Nephron progenitor cell (in vitro differentiated cells): ENCODE results near the gene CST9.
A peak's percentile ranks its signal among the peaks of the same experiment; 100 is the strongest.
"Not testable (repeated sequence)": the region's sequence is repeated elsewhere in the genome, so short reads cannot be mapped to it uniquely, and the experiment has no call there.

ENCODE experiments used
- DNase-seq: peaks from one replicate; pipeline ENCODE4 v3.0.0; 2021
- H3K27ac Mint-ChIP-seq: 2 replicates; pipeline ENCODE4 v1.8.0; 2021; ENCODE audit warnings: mild to moderate bottlenecking, moderate library complexity, mixed read lengths
- H3K27me3 Mint-ChIP-seq: 2 replicates; pipeline ENCODE4 v1.8.0; 2021; ENCODE audit warnings: mild to moderate bottlenecking, low read depth, mixed read lengths; ENCODE audit not compliant: poor library complexity
- H3K36me3 Mint-ChIP-seq: 2 replicates; pipeline ENCODE4 v1.8.0; 2021; ENCODE audit warnings: low read depth, mixed read lengths
- H3K4me1 Mint-ChIP-seq: 2 replicates; pipeline ENCODE4 v1.8.0; 2021; ENCODE audit warnings: mixed read lengths
- H3K4me3 Mint-ChIP-seq: 2 replicates; pipeline ENCODE4 v1.8.0; 2021; ENCODE audit warnings: mild to moderate bottlenecking, moderate library complexity, mixed read lengths
- H3K9me3 Mint-ChIP-seq: 2 replicates; pipeline ENCODE4 v1.8.0; 2021; ENCODE audit warnings: mild to moderate bottlenecking, moderate library complexity, mixed read lengths
- TF ChIP-seq, protein P1 (sequence below): fragments of 200-600 bp; sonication (generic); IDR thresholded peaks from 2 replicates; pipeline ENCODE4 v1.5.0; 2021; ENCODE audit warnings: antibody characterized with exemption

Gene CST9

DNA sequence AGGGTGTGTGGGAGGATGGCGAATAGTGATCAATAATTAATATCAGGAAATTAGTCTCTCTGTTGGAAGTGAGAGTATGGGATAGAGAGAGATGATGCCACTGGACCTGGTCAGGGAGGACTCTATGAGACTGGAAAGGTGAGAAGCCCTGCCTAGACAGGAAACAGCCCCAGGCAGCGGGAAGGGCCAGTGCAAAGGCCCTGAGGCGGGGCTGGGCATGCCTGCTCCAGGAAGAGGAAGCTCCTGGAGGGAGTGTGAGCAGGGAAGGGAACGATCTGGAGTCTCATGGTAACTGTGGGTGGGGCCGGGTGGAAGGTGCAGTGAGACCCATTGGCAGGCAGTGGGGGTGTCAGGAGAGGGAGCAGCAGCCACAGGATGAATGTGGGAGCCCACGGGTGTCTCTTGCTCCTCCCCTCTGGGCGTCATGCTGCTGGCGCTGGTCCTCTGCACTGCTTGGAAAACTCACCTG lies 33.8 kb upstream of the CST9 start:
- no peak for DNase-seq
- Mint-ChIP-seq H3K4me1 (peaks cover 55% of the 10 kb centered on the region), H3K27ac (no peak overlapping the region), H3K36me3 (peaks cover 7% of the 10 kb centered on the region), H3K9me3 (no peaks in the 10 kb centered on the region), H3K27me3 (peaks cover 6% of the 10 kb centered on the region), H3K4me3 (no peak overlapping the region)
- TF ChIP-seq, protein P1, sequence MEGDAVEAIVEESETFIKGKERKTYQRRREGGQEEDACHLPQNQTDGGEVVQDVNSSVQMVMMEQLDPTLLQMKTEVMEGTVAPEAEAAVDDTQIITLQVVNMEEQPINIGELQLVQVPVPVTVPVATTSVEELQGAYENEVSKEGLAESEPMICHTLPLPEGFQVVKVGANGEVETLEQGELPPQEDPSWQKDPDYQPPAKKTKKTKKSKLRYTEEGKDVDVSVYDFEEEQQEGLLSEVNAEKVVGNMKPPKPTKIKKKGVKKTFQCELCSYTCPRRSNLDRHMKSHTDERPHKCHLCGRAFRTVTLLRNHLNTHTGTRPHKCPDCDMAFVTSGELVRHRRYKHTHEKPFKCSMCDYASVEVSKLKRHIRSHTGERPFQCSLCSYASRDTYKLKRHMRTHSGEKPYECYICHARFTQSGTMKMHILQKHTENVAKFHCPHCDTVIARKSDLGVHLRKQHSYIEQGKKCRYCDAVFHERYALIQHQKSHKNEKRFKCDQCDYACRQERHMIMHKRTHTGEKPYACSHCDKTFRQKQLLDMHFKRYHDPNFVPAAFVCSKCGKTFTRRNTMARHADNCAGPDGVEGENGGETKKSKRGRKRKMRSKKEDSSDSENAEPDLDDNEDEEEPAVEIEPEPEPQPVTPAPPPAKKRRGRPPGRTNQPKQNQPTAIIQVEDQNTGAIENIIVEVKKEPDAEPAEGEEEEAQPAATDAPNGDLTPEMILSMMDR, result no peak

DNA sequence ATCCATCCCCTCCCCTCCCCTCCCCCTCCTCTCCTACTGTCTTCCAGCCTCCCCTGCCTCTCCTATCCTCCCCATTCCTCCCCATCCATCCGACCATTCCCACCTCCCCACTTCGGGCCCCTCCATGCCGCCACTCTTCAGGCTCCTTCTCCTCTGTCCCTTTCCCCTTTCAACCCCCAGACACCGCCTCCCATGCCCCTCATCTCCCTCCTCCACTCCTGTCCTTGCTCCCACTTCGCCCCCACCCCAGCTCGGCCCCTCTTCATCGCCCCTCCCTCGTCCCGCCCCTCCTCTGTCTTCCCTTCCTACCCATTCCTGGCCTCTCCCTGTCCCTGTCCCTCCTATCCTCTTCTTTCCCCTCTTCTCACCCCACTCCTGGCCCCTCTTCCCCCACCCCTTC lies 32.6 kb upstream of the CST9 start:
- peaks cover 15% of the 10 kb centered on the region for H3K36me3 Mint-ChIP-seq
- H3K9me3 Mint-ChIP-seq, result no peaks in the 10 kb centered on the region
- TF ChIP-seq, protein P1, result no peak
- peaks cover 6% of the 10 kb centered on the region for H3K27me3 Mint-ChIP-seq
- no peak overlapping the region for H3K4me3 Mint-ChIP-seq
- H3K4me1 Mint-ChIP-seq, result peaks cover 64% of the 10 kb centered on the region
- no peak for DNase-seq
- no peak overlapping the region for H3K27ac Mint-ChIP-seq

DNA sequence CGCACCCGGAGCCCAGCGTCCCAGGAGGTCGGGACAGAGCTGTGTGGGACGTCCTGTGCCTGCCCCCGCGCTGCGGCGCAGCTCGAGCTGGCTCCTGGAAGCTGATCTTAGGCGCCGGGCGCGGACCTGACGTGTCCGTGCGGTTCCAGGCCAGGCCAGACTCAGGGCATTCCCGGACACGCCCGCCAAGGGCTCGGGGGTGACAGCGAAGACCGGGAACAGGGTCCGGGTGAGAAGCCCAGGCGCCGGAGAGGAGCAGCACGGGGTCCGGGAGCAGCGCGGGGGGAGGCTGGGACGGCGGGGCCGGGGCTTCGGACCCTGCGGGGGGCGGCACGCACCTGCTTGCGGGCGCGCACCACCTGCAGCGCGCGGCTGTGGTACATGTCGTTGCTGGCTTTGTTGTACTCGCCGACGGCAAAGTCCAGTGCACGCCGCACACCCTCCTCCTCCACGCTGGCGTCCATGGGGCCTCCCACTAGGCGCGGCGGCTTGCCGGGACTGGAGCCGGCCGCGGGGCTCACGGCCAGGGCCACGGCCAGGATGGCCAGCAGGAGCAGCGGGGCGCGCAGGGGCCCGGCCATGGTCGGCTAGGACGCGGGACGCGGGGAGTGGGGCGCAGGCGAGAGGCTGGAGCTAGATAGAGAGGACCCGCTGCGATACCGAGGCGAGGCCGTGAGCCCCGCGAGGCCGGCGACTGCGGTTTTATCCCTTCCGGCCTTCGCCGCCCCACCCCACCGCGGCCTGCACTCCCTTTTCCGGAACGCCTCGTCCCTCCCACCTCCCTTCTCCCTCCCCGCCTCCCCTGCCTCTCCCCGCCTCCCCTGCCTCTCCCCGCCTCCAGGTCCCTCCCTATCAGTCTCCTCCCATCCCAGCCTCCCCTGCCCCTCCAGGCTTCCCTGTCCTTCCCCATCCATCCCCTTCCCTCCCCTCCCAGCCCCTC lies 31.8 kb upstream of the CST9 start, which contains the start of gene CST3:
TSS of gene CST3 (minus strand) at position 674 of the 940 bp plus-strand sequence. CDS start at position 581, 93 bp downstream.
- Mint-ChIP-seq H3K27ac (peak within 1 kb of the TSS; percentile 57), H3K4me1 (peaks cover 65% of the 10 kb centered on the region), H3K27me3 (peaks cover 6% of the 10 kb centered on the region), H3K9me3 (no peaks in the 10 kb centered on the region), H3K4me3 (peak within 1 kb of the TSS; percentile 91), H3K36me3 (peaks cover 17% of the 10 kb centered on the region)
- DNase-seq, result peak; percentile 84
- TF ChIP-seq, protein P1, result no peak

DNA sequence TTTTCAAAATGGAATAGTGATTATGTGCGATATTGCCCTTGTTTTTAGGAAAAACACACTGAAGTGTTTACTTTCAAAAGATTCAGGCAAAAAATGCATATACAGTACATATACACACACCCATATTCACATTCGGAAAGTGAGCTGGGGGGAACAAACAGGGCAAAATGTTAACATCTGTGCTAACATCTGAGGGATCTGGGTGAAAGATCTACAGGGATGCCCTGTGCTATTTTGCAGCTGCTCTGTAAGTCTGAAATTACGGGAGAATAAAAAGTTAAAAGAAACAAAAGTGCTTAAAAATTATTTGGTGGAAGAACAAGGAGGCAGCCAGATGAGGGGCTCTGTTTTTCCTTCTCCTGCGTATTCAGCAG lies 31.2 kb upstream of the CST9 start:
- H3K9me3 Mint-ChIP-seq, result no peaks in the 10 kb centered on the region
- H3K36me3 Mint-ChIP-seq, result peaks cover 17% of the 10 kb centered on the region
- DNase-seq, result no peak
- peaks cover 64% of the 10 kb centered on the region for H3K4me1 Mint-ChIP-seq
- H3K27ac Mint-ChIP-seq, result peak overlapping the region; percentile 51
- peak overlapping the region; percentile 91 for H3K4me3 Mint-ChIP-seq
- TF ChIP-seq, protein P1, result no peak
- peaks cover 6% of the 10 kb centered on the region for H3K27me3 Mint-ChIP-seq

DNA sequence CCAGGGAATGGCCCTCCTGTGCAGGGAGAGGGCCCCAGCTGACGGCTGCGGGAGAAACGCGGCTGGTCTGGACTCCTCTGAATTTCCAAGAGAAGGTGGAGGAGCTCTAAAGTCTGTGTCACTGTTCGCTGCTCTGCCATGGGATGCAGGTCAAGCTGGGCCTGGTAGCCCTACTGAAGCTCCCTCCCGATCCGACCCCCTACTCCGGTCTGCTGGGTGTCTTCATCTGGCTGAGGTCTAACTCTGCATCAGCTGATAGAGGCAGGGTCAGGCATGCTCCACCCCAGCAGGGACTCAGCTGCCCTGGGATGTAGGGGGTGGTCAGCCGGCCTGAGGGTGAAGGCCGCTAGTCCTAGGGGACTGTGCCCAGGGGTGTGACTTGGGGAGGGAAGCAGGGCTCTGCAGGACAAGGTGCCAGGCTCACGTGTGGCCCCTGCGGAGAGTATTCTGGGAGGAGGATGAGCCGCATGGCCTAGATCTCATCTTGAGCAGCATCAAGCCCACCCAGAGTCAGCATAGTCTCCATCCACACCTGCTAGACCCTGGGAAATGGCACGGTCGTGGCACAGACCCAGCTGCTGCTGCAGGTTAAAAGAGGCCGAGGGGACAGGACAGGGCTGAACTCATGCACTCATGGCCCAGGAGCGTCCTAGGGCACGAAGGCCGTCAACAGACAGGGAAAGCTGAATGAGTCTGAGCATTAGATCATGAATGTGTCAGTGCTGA lies 30.6 kb upstream of the CST9 start:
- Mint-ChIP-seq H3K27ac (no peak overlapping the region), H3K4me1 (peaks cover 68% of the 10 kb centered on the region), H3K4me3 (peak overlapping the region; percentile 91), H3K9me3 (no peaks in the 10 kb centered on the region), H3K36me3 (peaks cover 17% of the 10 kb centered on the region), H3K27me3 (peaks cover 6% of the 10 kb centered on the region)
- DNase-seq, result no peak
- TF ChIP-seq, protein P1, result no peak

DNA sequence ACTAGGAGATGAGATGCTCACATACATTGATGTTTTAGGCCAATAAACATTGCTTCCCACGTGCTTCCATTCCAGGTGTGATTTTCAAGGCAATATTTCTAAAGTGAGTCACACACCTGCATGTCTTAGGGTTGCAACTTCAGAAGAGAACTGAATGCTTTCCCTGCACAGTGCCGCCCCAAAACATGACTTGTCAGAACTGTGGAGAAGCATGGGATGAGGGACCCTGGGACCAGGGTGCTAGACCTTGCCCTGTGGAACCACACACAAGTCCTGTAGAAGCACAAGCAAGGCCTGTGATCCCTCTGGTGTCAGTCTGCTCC lies 30.0 kb upstream of the CST9 start:
- Mint-ChIP-seq H3K36me3 (peaks cover 17% of the 10 kb centered on the region), H3K4me1 (peaks cover 65% of the 10 kb centered on the region), H3K4me3 (peak overlapping the region; percentile 91)
- not testable (repeated sequence) for H3K27me3 Mint-ChIP-seq, DNase-seq, H3K27ac Mint-ChIP-seq, H3K9me3 Mint-ChIP-seq
